LNCAP (cell line): ENCODE data around the gene CEP295NL.

Source experiments
- TF ChIP-seq, protein P1 (sequence below): fragments of 450-650 bp; IDR thresholded peaks from 2 replicates; pipeline ENCODE4 v1.5.1; 2017; ENCODE audit warnings: mild to moderate bottlenecking

Gene CEP295NL

GRCh38 chr17:78898075-78898836 is 4.7 kb downstream of the CEP295NL start:
- TF ChIP-seq, protein P1, sequence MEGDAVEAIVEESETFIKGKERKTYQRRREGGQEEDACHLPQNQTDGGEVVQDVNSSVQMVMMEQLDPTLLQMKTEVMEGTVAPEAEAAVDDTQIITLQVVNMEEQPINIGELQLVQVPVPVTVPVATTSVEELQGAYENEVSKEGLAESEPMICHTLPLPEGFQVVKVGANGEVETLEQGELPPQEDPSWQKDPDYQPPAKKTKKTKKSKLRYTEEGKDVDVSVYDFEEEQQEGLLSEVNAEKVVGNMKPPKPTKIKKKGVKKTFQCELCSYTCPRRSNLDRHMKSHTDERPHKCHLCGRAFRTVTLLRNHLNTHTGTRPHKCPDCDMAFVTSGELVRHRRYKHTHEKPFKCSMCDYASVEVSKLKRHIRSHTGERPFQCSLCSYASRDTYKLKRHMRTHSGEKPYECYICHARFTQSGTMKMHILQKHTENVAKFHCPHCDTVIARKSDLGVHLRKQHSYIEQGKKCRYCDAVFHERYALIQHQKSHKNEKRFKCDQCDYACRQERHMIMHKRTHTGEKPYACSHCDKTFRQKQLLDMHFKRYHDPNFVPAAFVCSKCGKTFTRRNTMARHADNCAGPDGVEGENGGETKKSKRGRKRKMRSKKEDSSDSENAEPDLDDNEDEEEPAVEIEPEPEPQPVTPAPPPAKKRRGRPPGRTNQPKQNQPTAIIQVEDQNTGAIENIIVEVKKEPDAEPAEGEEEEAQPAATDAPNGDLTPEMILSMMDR: no peak

- TF ChIP-seq, protein P1: no peak
Measured at GRCh38 chr17:78897664-78898047, 5.3 kb downstream of the CEP295NL start.

- TF ChIP-seq, protein P1: no peak
Measured at GRCh38 chr17:78896834-78897663, 6.0 kb downstream of the CEP295NL start.

- TF ChIP-seq, protein P1: no peak
Measured at GRCh38 chr17:78896091-78896833, 6.7 kb downstream of the CEP295NL start.

DNA sequence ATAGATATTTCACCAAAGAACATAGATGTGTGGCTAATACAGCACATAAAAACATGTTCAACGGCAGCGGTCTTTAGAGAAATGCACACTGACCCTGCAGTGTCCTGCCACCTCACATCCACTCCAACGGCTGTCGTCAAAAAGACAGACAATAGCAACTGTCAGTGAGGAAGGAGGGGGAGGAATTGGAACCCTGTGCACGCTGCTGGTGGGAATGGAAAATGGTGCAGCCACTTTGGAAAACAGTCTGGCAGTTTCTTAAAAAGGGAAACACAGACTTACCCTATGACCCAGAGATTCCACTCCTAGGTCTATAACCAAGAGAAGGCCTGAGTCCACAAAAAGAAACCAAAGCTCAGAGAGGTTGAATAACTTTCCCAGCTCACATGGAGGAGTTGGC is 7.7 kb downstream of the CEP295NL start:
- TF ChIP-seq, protein P1: no peak

- TF ChIP-seq, protein P1: no peak
Measured at GRCh38 chr17:78893684-78894083, 9.3 kb downstream of the CEP295NL start.

DNA sequence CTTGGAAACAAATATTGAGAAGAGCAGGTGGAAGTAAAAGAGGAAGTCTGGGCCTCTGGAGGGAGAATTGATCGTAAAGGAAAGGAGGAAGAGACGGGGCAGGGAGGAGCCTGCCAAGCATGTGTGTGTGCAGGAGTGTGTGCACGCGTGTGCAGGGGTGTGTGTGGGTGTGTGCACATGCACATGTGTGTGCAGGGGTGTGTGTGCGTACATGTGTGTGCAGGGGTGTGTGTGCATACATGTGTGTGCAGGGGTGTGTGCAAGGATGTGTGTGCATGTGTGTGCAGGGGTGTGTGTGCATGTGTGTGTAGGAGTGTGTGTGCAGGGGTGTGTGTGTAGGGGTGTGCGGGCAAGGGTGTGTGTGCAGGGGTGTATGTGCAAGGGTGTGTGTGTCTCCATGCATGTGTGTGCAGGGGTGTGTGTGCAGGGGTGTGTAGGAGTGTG is 10.0 kb downstream of the CEP295NL start:
- TF ChIP-seq, protein P1: no peak
